D341Med (cell line): ENCODE results near the gene FHOD3.
A peak's percentile ranks its signal among the peaks of the same experiment; 100 is the strongest.

Experiments used
- DNase-seq: peaks from one replicate; pipeline ENCODE4 v3.0.0; 2012; ENCODE audit warnings: low spot score

The FHOD3 gene

GRCh38 chr18:36522509-36522908 is 225.0 kb downstream of the FHOD3 start:
- no peak for DNase-seq

GRCh38 chr18:36525913-36526312 is 228.4 kb downstream of the FHOD3 start:
- DNase-seq, result no peak

- no peak for DNase-seq
Observed at GRCh38 chr18:36526611-36527010, 229.1 kb downstream of the FHOD3 start.

- no peak for DNase-seq
Observed at GRCh38 chr18:36527051-36527450, 229.5 kb downstream of the FHOD3 start.

GRCh38 chr18:36527740-36528455 is 230.4 kb downstream of the FHOD3 start:
- no peak for DNase-seq

- DNase-seq, result no peak
Observed at GRCh38 chr18:36529747-36530146, 232.2 kb downstream of the FHOD3 start.

- DNase-seq, result no peak
Observed at GRCh38 chr18:36530676-36531405, 233.3 kb downstream of the FHOD3 start.

- DNase-seq, result no peak
Observed at GRCh38 chr18:36531636-36532035, 234.1 kb downstream of the FHOD3 start.

GRCh38 chr18:36532394-36532793 is 234.9 kb downstream of the FHOD3 start:
- DNase-seq, result no peak

GRCh38 chr18:36532815-36533214 is 235.3 kb downstream of the FHOD3 start:
- no peak for DNase-seq

GRCh38 chr18:36533446-36534153 is 236.1 kb downstream of the FHOD3 start:
- no peak for DNase-seq

GRCh38 chr18:36534154-36534688 is 236.7 kb downstream of the FHOD3 start:
- peak; percentile 22 for DNase-seq

GRCh38 chr18:36535202-36535935 is 237.9 kb downstream of the FHOD3 start:
- DNase-seq, result peak; percentile 20

- DNase-seq, result peak; percentile 32
Observed at GRCh38 chr18:36536426-36536825, 238.9 kb downstream of the FHOD3 start.

- DNase-seq, result no peak
Observed at GRCh38 chr18:36537289-36537688, 239.8 kb downstream of the FHOD3 start.

GRCh38 chr18:36539674-36540231 is 242.2 kb downstream of the FHOD3 start:
- peak; percentile 9 for DNase-seq

- DNase-seq, result peak; percentile 12
Observed at GRCh38 chr18:36543030-36543429, 245.5 kb downstream of the FHOD3 start.

- peak; percentile 71 for DNase-seq
Observed at GRCh38 chr18:36543991-36544725, 246.6 kb downstream of the FHOD3 start.

GRCh38 chr18:36545821-36546427 is 248.4 kb downstream of the FHOD3 start:
- DNase-seq, result no peak

GRCh38 chr18:36546876-36547275 is 249.4 kb downstream of the FHOD3 start:
- DNase-seq, result peak; percentile 29
